ENCODE results near the gene SERPINA12. TPM values are rescaled to one million over a fixed set of nuclear protein-coding genes. Genes with fewer than 3 reads are reported as not detected.

SERPINA12 gene
- total RNA-seq, 2 donors from 2014 or later = 0.82 to 1.1 TPM

GRCh38 chr14:94538070-94538740 lies 28.9 kb upstream of the SERPINA12 start:
- intact Hi-C loops (cut with DNase I) = no loop called here
- Histone ChIP-seq H3K9me3 (no peaks in the 10 kb centered on the region), H3K36me3 (no peaks in the 10 kb centered on the region), H3K27me3 (replicated peaks; ENCODE audit: insufficient read depth) (no peaks in the 10 kb centered on the region), H3K4me3 (no peak overlapping the region), H3K4me1 (replicated peaks) (no peaks in the 10 kb centered on the region), H3K27ac (no peak overlapping the region)
- no peak for TF ChIP-seq CTCF (IDR thresholded peaks at IDR 0.05)
- TF ChIP-seq POLR2A (IDR thresholded peaks at IDR 0.05) = no peak
- no peak for TF ChIP-seq POLR2AphosphoS5 (IDR thresholded peaks at IDR 0.05)
- 82% methylated on average over 6 of the region's 6 CpGs for WGBS
- no peak for DNase-seq (ENCODE audit: low spot score)

- Histone ChIP-seq H3K36me3 (no peaks in the 10 kb centered on the region), H3K27me3 (replicated peaks; ENCODE audit: insufficient read depth) (no peaks in the 10 kb centered on the region), H3K4me3 (no peak overlapping the region), H3K27ac (no peak overlapping the region), H3K4me1 (replicated peaks) (no peaks in the 10 kb centered on the region), H3K9me3 (no peaks in the 10 kb centered on the region)
- intact Hi-C loops (cut with DNase I) = no loop called here
- 44% methylated on average over 2 of the region's 2 CpGs for WGBS
- DNase-seq (ENCODE audit: low spot score) = no peak
- TF ChIP-seq POLR2AphosphoS5 (IDR thresholded peaks at IDR 0.05) = no peak
- peak in 1 of 4 experiments; percentile 8 for TF ChIP-seq CTCF (IDR thresholded peaks at IDR 0.05)
- no peak for TF ChIP-seq POLR2A (IDR thresholded peaks at IDR 0.05)
These were observed 27.6 kb upstream of the SERPINA12 start for GRCh38 chr14:94536836-94537235.

GRCh38 chr14:94535506-94535905 lies 26.2 kb upstream of the SERPINA12 start:
- DNase-seq (ENCODE audit: low spot score) = no peak
- 86% methylated on average over 3 of the region's 3 CpGs for WGBS
- Histone ChIP-seq H3K36me3 (no peaks in the 10 kb centered on the region), H3K4me1 (replicated peaks) (no peaks in the 10 kb centered on the region), H3K4me3 (no peak overlapping the region), H3K9me3 (no peaks in the 10 kb centered on the region), H3K27me3 (replicated peaks; ENCODE audit: insufficient read depth) (no peaks in the 10 kb centered on the region), H3K27ac (no peak overlapping the region)
- intact Hi-C loops (cut with DNase I) = no loop called here
- no peak for TF ChIP-seq POLR2AphosphoS5 (IDR thresholded peaks at IDR 0.05)
- no peak for TF ChIP-seq POLR2A (IDR thresholded peaks at IDR 0.05)
- TF ChIP-seq CTCF (IDR thresholded peaks at IDR 0.05) = no peak

- no peak for DNase-seq (ENCODE audit: low spot score)
- WGBS = 31% methylated on average over 2 of the region's 2 CpGs
- Histone ChIP-seq H3K9me3 (no peaks in the 10 kb centered on the region), H3K4me1 (replicated peaks) (no peaks in the 10 kb centered on the region), H3K27ac (no peak overlapping the region), H3K4me3 (no peak overlapping the region), H3K27me3 (replicated peaks; ENCODE audit: insufficient read depth) (no peaks in the 10 kb centered on the region), H3K36me3 (no peaks in the 10 kb centered on the region)
- intact Hi-C loops (cut with DNase I) = no loop called here
- TF ChIP-seq POLR2A (IDR thresholded peaks at IDR 0.05) (no peak), POLR2AphosphoS5 (IDR thresholded peaks at IDR 0.05) (peak; percentile 65)
These were observed 23.2 kb upstream of the SERPINA12 start for GRCh38 chr14:94532447-94532846.

- H3K36me3 ChIP-seq = no peaks in the 10 kb centered on the region
These were observed 21.9 kb upstream of the SERPINA12 start for GRCh38 chr14:94531187-94531586.

More at GRCh38 chr14:94531187-94531586, 21.9 kb upstream of the SERPINA12 start:
- no peak for DNase-seq (ENCODE audit: low spot score)
- no peak for TF ChIP-seq CTCF (IDR thresholded peaks at IDR 0.05)
- no peak for TF ChIP-seq POLR2A (IDR thresholded peaks at IDR 0.05)
- no peak for TF ChIP-seq POLR2AphosphoS5 (IDR thresholded peaks at IDR 0.05)
- Histone ChIP-seq H3K4me3 (no peak overlapping the region), H3K27me3 (replicated peaks; ENCODE audit: insufficient read depth) (no peaks in the 10 kb centered on the region), H3K4me1 (replicated peaks) (no peaks in the 10 kb centered on the region), H3K9me3 (no peaks in the 10 kb centered on the region), H3K27ac (no peak overlapping the region)
- intact Hi-C loops (cut with DNase I) = no loop called here
